Measurements from ENCODE around the gene OSBPL3. TPM values are rescaled to one million over a fixed set of nuclear protein-coding genes. Genes with fewer than 3 reads are reported as not detected.

Gene OSBPL3
- total and polyA plus RNA-seq, 2 experiments from 2014 or later, result 21.8 to 25.8 TPM

- H3K4me2 ChIP-seq (ENCODE audit: unreplicated experiment), result no peak overlapping the region
- no peak overlapping the region for H3K4me3 ChIP-seq
- H2AFZ ChIP-seq, result no peak overlapping the region
- TF ChIP-seq EZH2 (IDR thresholded peaks at IDR 0.05; ENCODE audit: insufficient read depth, poor library complexity, severe bottlenecking), result no peak
- no peak for TF ChIP-seq EZH2phosphoT487 (IDR thresholded peaks at IDR 0.05; ENCODE audit: insufficient read depth, low read depth)
- H3K27me3 ChIP-seq (replicated peaks; ENCODE audit: insufficient read depth), result no peaks in the 10 kb centered on the region
- no peak overlapping the region for H3K27ac ChIP-seq
- no peaks in the 10 kb centered on the region for H3K79me2 ChIP-seq (ENCODE audit: insufficient read depth)
- peaks cover 2% of the 10 kb centered on the region; the same call in 1 of the 2 replicates for H3K36me3 ChIP-seq (ENCODE audit: low read depth)
- WGBS, 2 experiments (ENCODE audit: low coverage in 1 of 2, low lambda C conversion rate in 2 of 2, missing lambda C conversion rate in 2 of 2), result 94% methylated on average over 3 of the region's 3 CpGs
- H3K9me2 ChIP-seq (ENCODE audit: insufficient read depth), result no peaks in the 10 kb centered on the region
- H3K9ac ChIP-seq, result no peak overlapping the region
- H3F3A ChIP-seq (ENCODE audit: insufficient read depth), result peaks cover 68% of the 10 kb centered on the region
- DNase-seq, result no peak
- H3K9me3 ChIP-seq (ENCODE audit: low read depth), result no peaks in the 10 kb centered on the region
- H3K4me1 ChIP-seq (ENCODE audit: insufficient read depth), result peaks cover 77% of the 10 kb centered on the region
- in situ Hi-C loops (cut with MboI), result no loop called here
- H4K20me1 ChIP-seq (ENCODE audit: insufficient read depth), result no peaks in the 10 kb centered on the region
These were observed 155.6 kb downstream of the OSBPL3 start for GRCh38 chr7:24824400-24824799.

DNA sequence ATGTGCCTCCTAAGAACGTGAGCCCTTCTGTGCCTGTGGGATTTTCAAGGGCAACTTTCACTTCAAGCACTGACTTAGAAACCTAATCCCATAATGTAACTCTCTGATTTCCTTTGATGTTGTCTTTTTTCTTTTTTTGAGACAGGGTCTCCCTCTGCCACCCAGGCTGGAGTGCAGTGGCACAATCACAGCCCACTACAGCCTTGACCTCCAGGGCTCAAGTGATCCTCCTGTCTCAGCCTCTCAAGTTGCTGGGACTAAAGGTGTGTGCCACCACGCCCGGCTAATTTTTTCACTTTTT lies 158.3 kb downstream of the OSBPL3 start:
- peak overlapping the region; percentile 72 for H3K4me2 ChIP-seq (ENCODE audit: unreplicated experiment)
- H3K4me1 ChIP-seq (ENCODE audit: insufficient read depth), result peaks cover 52% of the 10 kb centered on the region
- H3K9me3 ChIP-seq (ENCODE audit: low read depth), result no peaks in the 10 kb centered on the region
- peaks cover 14% of the 10 kb centered on the region for H3K36me3 ChIP-seq (ENCODE audit: low read depth)
- no peaks in the 10 kb centered on the region for H3K27me3 ChIP-seq (replicated peaks; ENCODE audit: insufficient read depth)
- H2AFZ ChIP-seq, result 0 out of 2 replicates have a peak overlapping the region, but pooled peaks have one; percentile 6
- in situ Hi-C loops (cut with MboI), result no loop called here
- TF ChIP-seq EZH2 (IDR thresholded peaks at IDR 0.05; ENCODE audit: insufficient read depth, poor library complexity, severe bottlenecking), result no peak
- TF ChIP-seq EZH2phosphoT487 (IDR thresholded peaks at IDR 0.05; ENCODE audit: insufficient read depth, low read depth), result no peak
- no peaks in the 10 kb centered on the region for H3K9me2 ChIP-seq (ENCODE audit: insufficient read depth)
- H3K9ac ChIP-seq, result peak overlapping the region; percentile 73; the same call in 1 of the 2 replicates
- DNase-seq, result no peak
- peaks cover 57% of the 10 kb centered on the region for H3F3A ChIP-seq (ENCODE audit: insufficient read depth)
- 52 to 60% methylated on average over 3 of the region's 3 CpGs for WGBS, 2 experiments (ENCODE audit: low coverage in 1 of 2, low lambda C conversion rate in 2 of 2, missing lambda C conversion rate in 2 of 2)
- H3K4me3 ChIP-seq, result peak overlapping the region; percentile 18
- H4K20me1 ChIP-seq (ENCODE audit: insufficient read depth), result no peaks in the 10 kb centered on the region
- H3K79me2 ChIP-seq (ENCODE audit: insufficient read depth), result no peaks in the 10 kb centered on the region
- H3K27ac ChIP-seq, result peak overlapping the region; percentile 94

DNA sequence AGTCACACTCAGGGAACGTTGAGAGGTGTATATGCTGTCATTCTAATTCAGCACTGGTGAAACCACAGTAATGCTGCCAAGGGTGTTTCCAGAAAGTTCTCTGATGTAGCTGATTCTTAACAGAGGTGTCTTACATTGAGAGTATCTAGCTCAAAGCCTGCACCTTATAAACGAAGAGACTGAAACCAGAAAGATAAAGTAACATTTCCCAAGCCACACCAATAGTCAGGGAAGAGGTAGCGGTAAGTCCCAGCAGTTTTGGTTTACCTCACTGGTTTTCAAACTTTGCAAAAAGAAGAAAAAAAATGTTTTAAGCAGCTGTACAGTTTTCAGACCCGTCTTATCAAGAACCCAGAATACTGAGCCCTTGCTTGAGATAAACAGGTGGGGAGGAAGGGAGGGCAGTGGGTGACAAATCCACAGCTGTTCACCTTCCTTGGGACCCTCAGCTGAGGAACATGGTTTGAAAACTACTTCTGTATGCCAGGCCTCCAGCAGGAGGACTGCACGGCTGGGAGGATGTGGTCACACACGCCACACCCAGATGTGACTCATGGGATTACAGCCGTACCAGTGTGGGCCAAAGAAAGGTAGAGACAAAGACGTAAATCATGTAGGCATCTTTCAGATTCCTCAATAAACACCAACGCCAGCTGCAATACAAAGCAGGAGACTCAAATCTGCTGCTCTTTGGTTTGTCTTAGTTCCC lies 158.8 kb downstream of the OSBPL3 start:
- H3K79me2 ChIP-seq (ENCODE audit: insufficient read depth), result no peaks in the 10 kb centered on the region
- TF ChIP-seq EZH2phosphoT487 (IDR thresholded peaks at IDR 0.05; ENCODE audit: insufficient read depth, low read depth), result no peak
- DNase-seq, result peak; percentile 96
- peaks cover 47% of the 10 kb centered on the region for H3K4me1 ChIP-seq (ENCODE audit: insufficient read depth)
- in situ Hi-C loops (cut with MboI), result no loop called here
- H3K27me3 ChIP-seq (replicated peaks; ENCODE audit: insufficient read depth), result no peaks in the 10 kb centered on the region
- H2AFZ ChIP-seq, result 0 out of 2 replicates have a peak overlapping the region, but pooled peaks have one; percentile 6
- peaks cover 52% of the 10 kb centered on the region for H3F3A ChIP-seq (ENCODE audit: insufficient read depth)
- 9 to 12% methylated on average over 9 of the region's 9 CpGs for WGBS, 2 experiments (ENCODE audit: low coverage in 1 of 2, low lambda C conversion rate in 2 of 2, missing lambda C conversion rate in 2 of 2)
- peak overlapping the region; percentile 72 for H3K4me2 ChIP-seq (ENCODE audit: unreplicated experiment)
- H3K27ac ChIP-seq, result peak overlapping the region; percentile 94
- peak overlapping the region; percentile 55 for H3K4me3 ChIP-seq
- H3K9ac ChIP-seq, result peak overlapping the region; percentile 73
- H3K9me3 ChIP-seq (ENCODE audit: low read depth), result no peaks in the 10 kb centered on the region
- H4K20me1 ChIP-seq (ENCODE audit: insufficient read depth), result no peaks in the 10 kb centered on the region
- peaks cover 19% of the 10 kb centered on the region for H3K36me3 ChIP-seq (ENCODE audit: low read depth)
- no peaks in the 10 kb centered on the region for H3K9me2 ChIP-seq (ENCODE audit: insufficient read depth)

DNA sequence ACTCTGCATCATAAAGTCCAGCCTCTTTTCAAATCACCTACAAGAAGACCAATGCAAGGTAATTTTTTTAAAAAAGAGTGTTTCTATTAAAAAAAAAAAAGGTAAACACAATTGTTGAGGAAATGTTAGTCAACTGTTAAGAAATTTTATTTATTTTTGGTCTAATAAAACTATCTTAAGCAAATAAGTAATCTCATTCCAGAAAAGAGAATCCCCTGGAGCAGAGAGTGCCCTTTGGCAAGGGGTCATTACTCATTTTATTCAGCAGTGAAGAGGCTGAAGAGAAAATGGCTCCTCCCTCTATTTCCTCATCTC lies 159.3 kb downstream of the OSBPL3 start:
- no peak for DNase-seq
- peak overlapping the region; percentile 94 for H3K27ac ChIP-seq
- TF ChIP-seq EZH2 (IDR thresholded peaks at IDR 0.05; ENCODE audit: insufficient read depth, poor library complexity, severe bottlenecking), result no peak
- peaks cover 47% of the 10 kb centered on the region for H3F3A ChIP-seq (ENCODE audit: insufficient read depth)
- H3K9me3 ChIP-seq (ENCODE audit: low read depth), result no peaks in the 10 kb centered on the region
- H2AFZ ChIP-seq, result no peak overlapping the region
- peaks cover 24% of the 10 kb centered on the region for H3K36me3 ChIP-seq (ENCODE audit: low read depth)
- H3K79me2 ChIP-seq (ENCODE audit: insufficient read depth), result no peaks in the 10 kb centered on the region
- H3K4me1 ChIP-seq (ENCODE audit: insufficient read depth), result peaks cover 41% of the 10 kb centered on the region
- no peaks in the 10 kb centered on the region for H3K9me2 ChIP-seq (ENCODE audit: insufficient read depth)
- H3K4me3 ChIP-seq, result peak overlapping the region; percentile 32; the same call in 1 of the 2 replicates
- peak overlapping the region; percentile 72 for H3K4me2 ChIP-seq (ENCODE audit: unreplicated experiment)
- H4K20me1 ChIP-seq (ENCODE audit: insufficient read depth), result no peaks in the 10 kb centered on the region
- peak overlapping the region; percentile 73 for H3K9ac ChIP-seq
- in situ Hi-C loops (cut with MboI), result no loop called here
- H3K27me3 ChIP-seq (replicated peaks; ENCODE audit: insufficient read depth), result no peaks in the 10 kb centered on the region

Data from GM23248 (cell line).